HCT116 (cell line): ENCODE data around the gene ZMYND19. TPM values are rescaled to one million over a fixed set of nuclear protein-coding genes. Genes with fewer than 3 reads are reported as not detected.

Experiments used
- ATAC-seq: fragments of 200-7000 bp; cut with Tn5 transposase; 2 replicates; pipeline ENCODE4 v1.9.1; 2020; ENCODE audit warnings: mild to moderate bottlenecking, moderate library complexity
- BruUV-seq: library from RNA; stranded (reverse); fragments of 400-500 nt; replicated peaks from 2 replicates; lab custom pipeline; 2021; lab: Mats Ljungman, UMichigan
- CTCF ChIA-PET: fragments of 300-600 bp; sonication (Branson Sonifier 250); formaldehyde crosslinking; loops from one replicate; lab custom pipeline; 2021; ENCODE audit warnings: antibody characterized with exemption; lab: Charles Lee
- POLR2A ChIA-PET: fragments of 300-600, 350-600 bp; sonication (Branson Sonifier 250); formaldehyde crosslinking; loops from one replicate; lab custom pipeline; 2021; ENCODE audit warnings: antibody characterized with exemption; lab: Charles Lee
- RAD21 ChIA-PET, 2 experiments: fragments of 300-600 bp; sonication (Branson Sonifier 250); formaldehyde crosslinking; loops; one replicate each; lab custom pipeline; 2023; ENCODE audit warnings: low total read pairs in 2 of 2; ENCODE audit not compliant: uncharacterized antibody in 2 of 2, unreplicated experiment in 2 of 2, low non-redundant PET in 1 of 2; lab: Charles Lee
- DNase-seq: peaks from one replicate; pipeline ENCODE4 v3.0.0-alpha.2; 2010; ENCODE audit warnings: low read depth, low spot score
- H2AFZ ChIP-seq: fragments of 200-600 bp; shearing (Covaris generic), sonication (generic); 2 replicates; pipeline ENCODE4 v1.6.1; 2017; ENCODE audit warnings: low read depth, mixed run types, mixed read lengths, antibody characterized with exemption, low read length; ENCODE audit not compliant: poor library complexity, severe bottlenecking
- H3K27ac ChIP-seq: 2 replicates; pipeline ENCODE4 v1.5.1; 2012; ENCODE audit warnings: low read depth, low read length
- H3K27me3 ChIP-seq: fragments of 200-600 bp; sonication (generic); 2 replicates; pipeline ENCODE4 v1.6.1; 2016; ENCODE audit warnings: mixed run types, low read length, mixed read lengths; ENCODE audit not compliant: insufficient read depth
- H3K36me3 ChIP-seq, 2 experiments: fragments of 200-500 bp in 1 of 2; fragments of 200-600 bp in 1 of 2; sonication (Bioruptor generic) in 1 of 2; sonication (generic) in 1 of 2; 2 replicates each; pipeline versions ENCODE4 v1.5.1 to v1.6.1; 2014 to 2016; ENCODE audit warnings: low read length in 2 of 2, inconsistent platforms in 1 of 2, mixed read lengths in 1 of 2, mixed run types in 1 of 2; ENCODE audit not compliant: insufficient read depth in 2 of 2, control insufficient read depth in 1 of 2
- H3K4me1 ChIP-seq, 2 experiments: fragments of 200-600 bp in 1 of 2; sonication (generic) in 1 of 2; 2 replicates each; pipeline versions ENCODE4 v1.5.1 to v1.6.1; 2012 to 2017; ENCODE audit warnings: low read length in 2 of 2, inconsistent platforms in 1 of 2, mild to moderate bottlenecking in 1 of 2, mixed read lengths in 1 of 2, mixed run types in 1 of 2, moderate library complexity in 1 of 2; ENCODE audit not compliant: insufficient read depth in 2 of 2, control insufficient read depth in 1 of 2
- H3K4me2 ChIP-seq: fragments of 200-600 bp; sonication (generic); 2 replicates; pipeline ENCODE4 v1.6.1; 2017; ENCODE audit warnings: mixed run types, low read length, mixed read lengths
- H3K4me3 ChIP-seq, 2 experiments: fragments of 200-600 bp in 1 of 2; sonication (generic) in 1 of 2; replicated peaks in 1 of 2; 2 replicates each; pipeline ENCODE4 v1.5.1; 2011 to 2016; ENCODE audit warnings: low read length in 2 of 2, control low read depth in 1 of 2, low read depth in 1 of 2, mild to moderate bottlenecking in 1 of 2, mixed read lengths in 1 of 2, mixed run types in 1 of 2
- H3K79me2 ChIP-seq: fragments of 200-600 bp; sonication (generic); 2 replicates; pipeline ENCODE4 v1.6.1; 2017; ENCODE audit warnings: mild to moderate bottlenecking, mixed run types, low read length, moderate library complexity, mixed read lengths; ENCODE audit not compliant: insufficient read depth
- H3K9ac ChIP-seq: fragments of 200-600 bp; sonication (generic); 2 replicates; pipeline ENCODE4 v1.6.1; 2016; ENCODE audit warnings: low read length, mixed read lengths
- H3K9me2 ChIP-seq: fragments of 200-600 bp; sonication (generic), shearing (Covaris generic); 2 replicates; pipeline ENCODE4 v1.6.1; 2017; ENCODE audit warnings: mixed run types, mild to moderate bottlenecking, moderate library complexity; ENCODE audit not compliant: insufficient read depth
- H3K9me3 ChIP-seq, 2 experiments: fragments of 200-500 bp in 1 of 2; fragments of 200-600 bp in 1 of 2; sonication (Bioruptor generic) in 1 of 2; sonication (generic) in 1 of 2; 2 replicates each; pipeline ENCODE4 v1.6.1; 2014 to 2017; ENCODE audit warnings: low read length in 2 of 2, mixed read lengths in 2 of 2, inconsistent platforms in 1 of 2, low read depth in 1 of 2, mild to moderate bottlenecking in 1 of 2, mixed run types in 1 of 2, moderate library complexity in 1 of 2; ENCODE audit not compliant: control insufficient read depth in 1 of 2, insufficient read depth in 1 of 2
- H4K20me1 ChIP-seq: fragments of 200-600 bp; sonication (generic), shearing (Covaris generic); 2 replicates; pipeline ENCODE4 v1.6.1; 2017; ENCODE audit warnings: mixed run types, mild to moderate bottlenecking, moderate library complexity; ENCODE audit not compliant: insufficient read depth
- ATF3 ChIP-seq: IDR thresholded peaks from 2 replicates; pipeline ENCODE4 v1.6.1; 2012
- CBX3 ChIP-seq: IDR thresholded peaks from 2 replicates; pipeline ENCODE4 v1.6.1; 2012; ENCODE audit warnings: low read depth
- CEBPB ChIP-seq: IDR thresholded peaks from 2 replicates; pipeline ENCODE4 v1.6.1; 2012; ENCODE audit warnings: low read depth
- CTCF ChIP-seq, 3 experiments: fragments of 200-600 bp in 1 of 3; sonication (generic) in 1 of 3; IDR thresholded peaks in 2 of 3; conservative IDR thresholded peaks in 1 of 3; 2 replicates each; pipeline ENCODE4 v1.5.1; 2012 to 2017; ENCODE audit warnings: low read depth in 2 of 3, low read length in 2 of 3, antibody characterized with exemption in 1 of 3, borderline replicate concordance in 1 of 3, control low read depth in 1 of 3, mild to moderate bottlenecking in 1 of 3, mixed read lengths in 1 of 3, mixed run types in 1 of 3, moderate library complexity in 1 of 3; ENCODE audit not compliant: insufficient read depth in 1 of 3
- ELF1 ChIP-seq: IDR thresholded peaks from 2 replicates; pipeline ENCODE4 v1.6.1; 2012; ENCODE audit warnings: low read depth, borderline replicate concordance
- EZH2phosphoT487 ChIP-seq: fragments of 200-600 bp; IDR thresholded peaks from 2 replicates; pipeline ENCODE4 v1.6.1; 2018; ENCODE audit warnings: antibody characterized with exemption, borderline replicate concordance
- FOSL1 ChIP-seq: IDR thresholded peaks from 2 replicates; pipeline ENCODE4 v1.6.1; 2012; ENCODE audit warnings: low read depth
- JUND ChIP-seq: IDR thresholded peaks from 2 replicates; pipeline ENCODE4 v1.6.1; 2012
- POLR2A ChIP-seq: IDR thresholded peaks from 2 replicates; pipeline ENCODE4 v1.7.0; 2011; ENCODE audit warnings: borderline replicate concordance; ENCODE audit not compliant: insufficient read depth, insufficient read length; ENCODE audit errors: extremely low read depth
- POLR2AphosphoS5 ChIP-seq: IDR thresholded peaks from 2 replicates; pipeline ENCODE4 v1.6.1; 2011; ENCODE audit warnings: mild to moderate bottlenecking, low read depth, low read length, moderate library complexity
- RAD21 ChIP-seq: IDR thresholded peaks from 2 replicates; pipeline ENCODE4 v1.6.1; 2012; ENCODE audit warnings: low read depth, mild to moderate bottlenecking
- SIN3A ChIP-seq: IDR thresholded peaks from 2 replicates; pipeline ENCODE4 v1.6.1; 2012; ENCODE audit warnings: low read depth
- SP1 ChIP-seq: IDR thresholded peaks from 2 replicates; pipeline ENCODE4 v1.6.1; 2012; ENCODE audit warnings: low read depth
- SRF ChIP-seq: IDR thresholded peaks from 2 replicates; pipeline ENCODE4 v1.6.1; 2012; ENCODE audit warnings: low read depth
- TCF7L2 ChIP-seq: IDR thresholded peaks from 2 replicates; pipeline ENCODE4 v1.7.0; 2011; ENCODE audit warnings: borderline replicate concordance, inconsistent platforms; ENCODE audit not compliant: insufficient read depth, insufficient read length; ENCODE audit errors: extremely low read depth
- YY1 ChIP-seq: IDR thresholded peaks from 2 replicates; pipeline ENCODE4 v1.6.1; 2011; ENCODE audit warnings: low read length, low read depth, moderate library complexity, mild to moderate bottlenecking; ENCODE audit not compliant: insufficient replicate concordance; ENCODE audit errors: extremely low read depth
- ZFX ChIP-seq: fragments of 450-650 bp; IDR thresholded peaks from 2 replicates; pipeline ENCODE4 v1.6.1; 2017
- ZNF274 ChIP-seq: fragments of 200-500 bp; sonication (Bioruptor generic); IDR thresholded peaks from 2 replicates; pipeline ENCODE4 v1.6.1; 2014; ENCODE audit warnings: mild to moderate bottlenecking, low read depth, low read length, inconsistent platforms
- intact Hi-C: fragments of 100-400 bp; cut with micrococcal nuclease; formaldehyde crosslinking; loops from 2 replicates; pipeline ENCODE4 v1.10.0; 2022
- total RNA-seq: library from RNA; stranded (reverse); gene quantifications from one replicate; pipeline ENCODE4 v1.2.1, GENCODE V29; 2021; ENCODE audit not compliant: unreplicated experiment

ZMYND19 gene
- total RNA-seq, 1 experiment from 2014 or later, result 57.4 TPM

GRCh38 chr9:137564134-137564533, 26.2 kb downstream of the ZMYND19 start:
- DNase-seq (no peak), ATAC-seq (no peak)
- TF ChIP-seq ATF3 (no peak), POLR2AphosphoS5 (no peak), CBX3 (no peak), SRF (no peak), SIN3A (no peak), ZFX (no peak), ZNF274 (no peak)
- Histone ChIP-seq H3K36me3 (peaks cover 8 to 14% of the 10 kb centered on the region in 2 experiments; a peak in 3 of 4 replicates), H3K4me2 (no peak overlapping the region), H4K20me1 (no peaks in the 10 kb centered on the region), H3K9me3 (no peaks in the 10 kb centered on the region), H3K4me3 (no peak overlapping the region), H3K4me1 (no peaks in the 10 kb centered on the region), H3K9me2 (no peaks in the 10 kb centered on the region), H3K9ac (no peak overlapping the region), H2AFZ (no peak overlapping the region), H3K27me3 (no peaks in the 10 kb centered on the region), H3K79me2 (peaks cover 11% of the 10 kb centered on the region), H3K27ac (no peak overlapping the region)
- ChIA-PET CTCF (no interaction called here), POLR2A (no interaction called here), RAD21 (no interaction called here)
- intact Hi-C loops, result no loop called here
- no TSS peak for BruUV-seq

DNA sequence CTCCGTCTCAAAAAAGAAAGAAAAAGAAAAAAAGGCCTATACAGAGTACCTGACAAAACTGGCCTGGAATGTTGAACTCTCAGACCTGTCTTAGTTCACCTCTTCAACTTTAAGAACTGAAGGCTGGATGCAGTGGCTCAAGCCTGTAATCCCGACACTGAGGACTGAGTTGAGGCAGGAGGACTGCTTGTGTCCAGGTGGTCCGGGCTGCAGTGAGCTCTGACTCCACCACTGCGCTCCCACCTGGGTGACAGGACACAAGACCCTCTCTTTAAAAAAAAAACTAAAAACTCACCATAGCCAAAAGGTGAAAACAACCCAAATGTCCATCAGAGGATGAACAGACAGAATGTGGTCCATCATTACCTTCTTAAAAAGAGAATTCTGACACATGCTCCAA, 32.2 kb downstream of the ZMYND19 start:
- no TSS peak for BruUV-seq
- CTCF ChIA-PET, result no interaction called here
- no peak overlapping the region for H3K4me3 ChIP-seq
- H3K27me3 ChIP-seq, result no peaks in the 10 kb centered on the region
- TF ChIP-seq POLR2A, result no peak
- TF ChIP-seq SIN3A, result no peak
- TF ChIP-seq JUND, result no peak
- no peak for TF ChIP-seq RAD21
- no peak for TF ChIP-seq EZH2phosphoT487
- no peak for TF ChIP-seq ZNF274
- TF ChIP-seq POLR2AphosphoS5, result no peak
- no peak for TF ChIP-seq ELF1
- no peak for TF ChIP-seq SRF
- TF ChIP-seq CTCF (IDR thresholded peaks at IDR 0.05 in 2 of 3, conservative IDR thresholded peaks at IDR 0.05 in 1 of 3; ENCODE audit: borderline replicate concordance in 1 of 3, insufficient read depth in 1 of 3, low read depth in 2 of 3, low read length in 2 of 3), result no peak
- no peak for TF ChIP-seq FOSL1
- no peak for TF ChIP-seq YY1
- TF ChIP-seq CEBPB, result no peak
- TF ChIP-seq ATF3, result no peak
- TF ChIP-seq TCF7L2, result no peak
- TF ChIP-seq SP1, result no peak
- H3K36me3 ChIP-seq, result peaks cover 35 to 38% of the 10 kb centered on the region in 2 experiments; a peak in 3 of 4 replicates
- H4K20me1 ChIP-seq, result peaks cover 8% of the 10 kb centered on the region; the same call in 1 of the 2 replicates
- no peak overlapping the region for H3K27ac ChIP-seq
- no peak overlapping the region for H2AFZ ChIP-seq
- H3K9me2 ChIP-seq, result no peaks in the 10 kb centered on the region
- intact Hi-C loops, result no loop called here
- H3K9ac ChIP-seq, result no peak overlapping the region
- no peaks in the 10 kb centered on the region for H3K9me3 ChIP-seq
- no peak overlapping the region for H3K4me2 ChIP-seq
- H3K79me2 ChIP-seq, result peaks cover 21% of the 10 kb centered on the region
- RAD21 ChIA-PET, result no interaction called here
- ATAC-seq, result no peak
- DNase-seq, result no peak
- peaks cover 0 to 3% of the 10 kb centered on the region in 2 experiments; a peak in 1 of 4 replicates for H3K4me1 ChIP-seq
- POLR2A ChIA-PET, result no interaction called here
